Adrenal gland (tissue), 5 donors: ENCODE data around the gene UBXN11.

ENCODE experiments used
- POLR2A ChIP-seq, 2 donors: fragments of 450-650 bp; IDR thresholded peaks; one replicate each; pipeline ENCODE4 v1.6.1; 2017; ENCODE audit warnings: antibody characterized with exemption in 2 of 2, mild to moderate bottlenecking in 2 of 2, moderate library complexity in 1 of 2
- TF ChIP-seq, protein P1 (sequence below), 6 experiments: fragments of 450-650 bp in 4 of 6; fragments of 200-600 bp in 2 of 6; sonication (generic) in 1 of 6; IDR thresholded peaks; 1 replicate in 5 of 6; 2 replicates in 1 of 6; pipeline versions ENCODE4 v1.5.1 to v1.8.0; 2016 to 2021; ENCODE audit warnings: antibody characterized with exemption in 6 of 6, mild to moderate bottlenecking in 2 of 6, moderate library complexity in 1 of 6
- donor health status: DM: no; HTN: no; CAD: no.

DNA sequence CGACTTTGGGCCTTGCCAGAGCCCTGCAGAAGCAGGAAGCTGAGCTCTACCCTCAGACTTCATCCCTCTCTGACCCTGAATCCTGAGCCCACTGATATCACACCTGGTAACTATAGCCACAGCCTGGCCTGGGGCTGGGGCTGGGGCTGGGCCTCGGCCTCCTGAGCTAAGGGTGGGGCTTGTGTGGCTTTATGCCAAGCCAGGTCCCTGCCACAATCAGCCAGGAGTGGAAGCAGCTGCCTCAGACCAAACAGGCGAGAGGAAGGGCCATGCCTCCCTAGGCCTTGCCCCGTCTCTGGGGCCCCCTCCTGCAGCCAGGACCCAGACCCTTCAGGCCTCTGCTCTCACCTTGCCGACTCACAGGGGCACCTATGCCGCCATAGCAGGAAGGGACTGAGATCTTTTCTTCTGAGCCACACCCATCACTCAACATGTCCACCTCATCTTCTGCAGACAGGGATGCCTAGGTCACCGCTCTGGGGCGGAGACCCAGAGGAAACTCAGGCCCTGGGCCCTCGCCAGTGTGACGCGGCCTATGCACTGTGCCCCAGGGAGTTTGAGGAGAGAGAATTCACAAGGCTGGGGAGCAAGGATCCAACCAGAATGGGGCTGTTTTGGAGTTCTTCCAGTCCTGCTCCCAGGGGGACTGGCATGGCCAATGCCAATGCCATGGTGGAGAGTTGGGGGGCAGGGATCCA, 5.7 kb downstream of the UBXN11 start:
- no peak for TF ChIP-seq POLR2A (IDR thresholded peaks at IDR 0.05)
- TF ChIP-seq, protein P1, sequence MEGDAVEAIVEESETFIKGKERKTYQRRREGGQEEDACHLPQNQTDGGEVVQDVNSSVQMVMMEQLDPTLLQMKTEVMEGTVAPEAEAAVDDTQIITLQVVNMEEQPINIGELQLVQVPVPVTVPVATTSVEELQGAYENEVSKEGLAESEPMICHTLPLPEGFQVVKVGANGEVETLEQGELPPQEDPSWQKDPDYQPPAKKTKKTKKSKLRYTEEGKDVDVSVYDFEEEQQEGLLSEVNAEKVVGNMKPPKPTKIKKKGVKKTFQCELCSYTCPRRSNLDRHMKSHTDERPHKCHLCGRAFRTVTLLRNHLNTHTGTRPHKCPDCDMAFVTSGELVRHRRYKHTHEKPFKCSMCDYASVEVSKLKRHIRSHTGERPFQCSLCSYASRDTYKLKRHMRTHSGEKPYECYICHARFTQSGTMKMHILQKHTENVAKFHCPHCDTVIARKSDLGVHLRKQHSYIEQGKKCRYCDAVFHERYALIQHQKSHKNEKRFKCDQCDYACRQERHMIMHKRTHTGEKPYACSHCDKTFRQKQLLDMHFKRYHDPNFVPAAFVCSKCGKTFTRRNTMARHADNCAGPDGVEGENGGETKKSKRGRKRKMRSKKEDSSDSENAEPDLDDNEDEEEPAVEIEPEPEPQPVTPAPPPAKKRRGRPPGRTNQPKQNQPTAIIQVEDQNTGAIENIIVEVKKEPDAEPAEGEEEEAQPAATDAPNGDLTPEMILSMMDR (IDR thresholded peaks at IDR 0.05): no peak
